ENCODE results near the gene DLGAP4.

The DLGAP4 gene

GRCh38 chr20:36367370-36367745 lies 61.2 kb downstream of the DLGAP4 start:
- no peak for DNase-seq (ENCODE audit: extremely low read depth, insufficient read length)
- Histone ChIP-seq H3K36me3 (ENCODE audit: control insufficient read depth, insufficient read depth, low read length) (no peaks in the 10 kb centered on the region), H3K27me3 (replicated peaks; ENCODE audit: control insufficient read depth, insufficient read depth, low read length) (peaks cover 2% of the 10 kb centered on the region), H3K4me3 (replicated peaks; ENCODE audit: low read depth, low read length) (no peak overlapping the region)
- no peak for TF ChIP-seq CTCF (IDR thresholded peaks at IDR 0.05; ENCODE audit: insufficient read depth, low read length, poor library complexity, severe bottlenecking)

GRCh38 chr20:36367907-36368799 lies 62.0 kb downstream of the DLGAP4 start:
- no peak for TF ChIP-seq CTCF (IDR thresholded peaks at IDR 0.05; ENCODE audit: insufficient read depth, low read length, poor library complexity, severe bottlenecking)
- DNase-seq (ENCODE audit: extremely low read depth, insufficient read length): no peak
- H3K4me3 ChIP-seq (replicated peaks; ENCODE audit: low read depth, low read length): no peak overlapping the region
- H3K27me3 ChIP-seq (replicated peaks; ENCODE audit: control insufficient read depth, insufficient read depth, low read length): peaks cover 2% of the 10 kb centered on the region
- H3K36me3 ChIP-seq (ENCODE audit: control insufficient read depth, insufficient read depth, low read length): no peaks in the 10 kb centered on the region

GRCh38 chr20:36368869-36369268 lies 62.7 kb downstream of the DLGAP4 start:
- no peaks in the 10 kb centered on the region for H3K36me3 ChIP-seq (ENCODE audit: control insufficient read depth, insufficient read depth, low read length)
- no peak overlapping the region for H3K4me3 ChIP-seq (replicated peaks; ENCODE audit: low read depth, low read length)
- no peak for TF ChIP-seq CTCF (IDR thresholded peaks at IDR 0.05; ENCODE audit: insufficient read depth, low read length, poor library complexity, severe bottlenecking)
- no peak for DNase-seq (ENCODE audit: extremely low read depth, insufficient read length)
- H3K27me3 ChIP-seq (replicated peaks; ENCODE audit: control insufficient read depth, insufficient read depth, low read length): peaks cover 2% of the 10 kb centered on the region

- TF ChIP-seq CTCF (IDR thresholded peaks at IDR 0.05; ENCODE audit: insufficient read depth, low read length, poor library complexity, severe bottlenecking): no peak
- Histone ChIP-seq H3K27me3 (replicated peaks; ENCODE audit: control insufficient read depth, insufficient read depth, low read length) (peaks cover 2% of the 10 kb centered on the region), H3K36me3 (ENCODE audit: control insufficient read depth, insufficient read depth, low read length) (no peaks in the 10 kb centered on the region), H3K4me3 (replicated peaks; ENCODE audit: low read depth, low read length) (no peak overlapping the region)
- DNase-seq (ENCODE audit: extremely low read depth, insufficient read length): no peak
Measured at GRCh38 chr20:36369739-36370138, 63.6 kb downstream of the DLGAP4 start.

- TF ChIP-seq CTCF (IDR thresholded peaks at IDR 0.05; ENCODE audit: insufficient read depth, low read length, poor library complexity, severe bottlenecking): no peak
- no peak for DNase-seq (ENCODE audit: extremely low read depth, insufficient read length)
- Histone ChIP-seq H3K27me3 (replicated peaks; ENCODE audit: control insufficient read depth, insufficient read depth, low read length) (peaks cover 2% of the 10 kb centered on the region), H3K36me3 (ENCODE audit: control insufficient read depth, insufficient read depth, low read length) (no peaks in the 10 kb centered on the region), H3K4me3 (replicated peaks; ENCODE audit: low read depth, low read length) (no peak overlapping the region)
Measured at GRCh38 chr20:36370991-36371790, 65.1 kb downstream of the DLGAP4 start.
